HCT116 (cell line): ENCODE results near the gene CD99. TPM values are rescaled to one million over a fixed set of nuclear protein-coding genes. Genes with fewer than 3 reads are reported as not detected.

Experiments
- ATAC-seq: fragments of 200-7000 bp; cut with Tn5 transposase; 2 replicates; pipeline ENCODE4 v1.9.1; 2020; ENCODE audit warnings: mild to moderate bottlenecking, moderate library complexity
- BruUV-seq: library from RNA; stranded (reverse); fragments of 400-500 nt; replicated peaks from 2 replicates; lab custom pipeline; 2021; lab: Mats Ljungman, UMichigan
- CTCF ChIA-PET: fragments of 300-600 bp; sonication (Branson Sonifier 250); formaldehyde crosslinking; loops from one replicate; lab custom pipeline; 2021; ENCODE audit warnings: antibody characterized with exemption; lab: Charles Lee
- POLR2A ChIA-PET: fragments of 300-600, 350-600 bp; sonication (Branson Sonifier 250); formaldehyde crosslinking; loops from one replicate; lab custom pipeline; 2021; ENCODE audit warnings: antibody characterized with exemption; lab: Charles Lee
- RAD21 ChIA-PET, 2 experiments: fragments of 300-600 bp; sonication (Branson Sonifier 250); formaldehyde crosslinking; loops; one replicate each; lab custom pipeline; 2023; ENCODE audit warnings: low total read pairs in 2 of 2; ENCODE audit not compliant: uncharacterized antibody in 2 of 2, unreplicated experiment in 2 of 2, low non-redundant PET in 1 of 2; lab: Charles Lee
- DNase-seq: peaks from one replicate; pipeline ENCODE4 v3.0.0-alpha.2; 2010; ENCODE audit warnings: low read depth, low spot score
- H2AFZ ChIP-seq: fragments of 200-600 bp; shearing (Covaris generic), sonication (generic); 2 replicates; pipeline ENCODE4 v1.6.1; 2017; ENCODE audit warnings: low read depth, mixed run types, mixed read lengths, antibody characterized with exemption, low read length; ENCODE audit not compliant: poor library complexity, severe bottlenecking
- H3K27ac ChIP-seq: 2 replicates; pipeline ENCODE4 v1.5.1; 2012; ENCODE audit warnings: low read depth, low read length
- H3K27me3 ChIP-seq: fragments of 200-600 bp; sonication (generic); 2 replicates; pipeline ENCODE4 v1.6.1; 2016; ENCODE audit warnings: mixed run types, low read length, mixed read lengths; ENCODE audit not compliant: insufficient read depth
- H3K36me3 ChIP-seq, 2 experiments: fragments of 200-500 bp in 1 of 2; fragments of 200-600 bp in 1 of 2; sonication (Bioruptor generic) in 1 of 2; sonication (generic) in 1 of 2; 2 replicates each; pipeline versions ENCODE4 v1.5.1 to v1.6.1; 2014 to 2016; ENCODE audit warnings: low read length in 2 of 2, inconsistent platforms in 1 of 2, mixed read lengths in 1 of 2, mixed run types in 1 of 2; ENCODE audit not compliant: insufficient read depth in 2 of 2, control insufficient read depth in 1 of 2
- H3K4me1 ChIP-seq, 2 experiments: fragments of 200-600 bp in 1 of 2; sonication (generic) in 1 of 2; 2 replicates each; pipeline versions ENCODE4 v1.5.1 to v1.6.1; 2012 to 2017; ENCODE audit warnings: low read length in 2 of 2, inconsistent platforms in 1 of 2, mild to moderate bottlenecking in 1 of 2, mixed read lengths in 1 of 2, mixed run types in 1 of 2, moderate library complexity in 1 of 2; ENCODE audit not compliant: insufficient read depth in 2 of 2, control insufficient read depth in 1 of 2
- H3K4me2 ChIP-seq: fragments of 200-600 bp; sonication (generic); 2 replicates; pipeline ENCODE4 v1.6.1; 2017; ENCODE audit warnings: mixed run types, low read length, mixed read lengths
- H3K4me3 ChIP-seq, 2 experiments: fragments of 200-600 bp in 1 of 2; sonication (generic) in 1 of 2; replicated peaks in 1 of 2; 2 replicates each; pipeline ENCODE4 v1.5.1; 2011 to 2016; ENCODE audit warnings: low read length in 2 of 2, control low read depth in 1 of 2, low read depth in 1 of 2, mild to moderate bottlenecking in 1 of 2, mixed read lengths in 1 of 2, mixed run types in 1 of 2
- H3K79me2 ChIP-seq: fragments of 200-600 bp; sonication (generic); 2 replicates; pipeline ENCODE4 v1.6.1; 2017; ENCODE audit warnings: mild to moderate bottlenecking, mixed run types, low read length, moderate library complexity, mixed read lengths; ENCODE audit not compliant: insufficient read depth
- H3K9ac ChIP-seq: fragments of 200-600 bp; sonication (generic); 2 replicates; pipeline ENCODE4 v1.6.1; 2016; ENCODE audit warnings: low read length, mixed read lengths
- H3K9me2 ChIP-seq: fragments of 200-600 bp; sonication (generic), shearing (Covaris generic); 2 replicates; pipeline ENCODE4 v1.6.1; 2017; ENCODE audit warnings: mixed run types, mild to moderate bottlenecking, moderate library complexity; ENCODE audit not compliant: insufficient read depth
- H3K9me3 ChIP-seq, 2 experiments: fragments of 200-500 bp in 1 of 2; fragments of 200-600 bp in 1 of 2; sonication (Bioruptor generic) in 1 of 2; sonication (generic) in 1 of 2; 2 replicates each; pipeline ENCODE4 v1.6.1; 2014 to 2017; ENCODE audit warnings: low read length in 2 of 2, mixed read lengths in 2 of 2, inconsistent platforms in 1 of 2, low read depth in 1 of 2, mild to moderate bottlenecking in 1 of 2, mixed run types in 1 of 2, moderate library complexity in 1 of 2; ENCODE audit not compliant: control insufficient read depth in 1 of 2, insufficient read depth in 1 of 2
- H4K20me1 ChIP-seq: fragments of 200-600 bp; sonication (generic), shearing (Covaris generic); 2 replicates; pipeline ENCODE4 v1.6.1; 2017; ENCODE audit warnings: mixed run types, mild to moderate bottlenecking, moderate library complexity; ENCODE audit not compliant: insufficient read depth
- CEBPB ChIP-seq: IDR thresholded peaks from 2 replicates; pipeline ENCODE4 v1.6.1; 2012; ENCODE audit warnings: low read depth
- EGR1 ChIP-seq: IDR thresholded peaks from 2 replicates; pipeline ENCODE4 v1.6.1; 2012; ENCODE audit warnings: low read depth
- EZH2 ChIP-seq: fragments of 200-600 bp; sonication (generic); IDR thresholded peaks from 2 replicates; pipeline ENCODE4 v1.6.1; 2017; ENCODE audit warnings: antibody characterized with exemption, mixed run types
- EZH2phosphoT487 ChIP-seq: fragments of 200-600 bp; IDR thresholded peaks from 2 replicates; pipeline ENCODE4 v1.6.1; 2018; ENCODE audit warnings: antibody characterized with exemption, borderline replicate concordance
- FOSL1 ChIP-seq: IDR thresholded peaks from 2 replicates; pipeline ENCODE4 v1.6.1; 2012; ENCODE audit warnings: low read depth
- POLR2A ChIP-seq: IDR thresholded peaks from 2 replicates; pipeline ENCODE4 v1.7.0; 2011; ENCODE audit warnings: borderline replicate concordance; ENCODE audit not compliant: insufficient read depth, insufficient read length; ENCODE audit errors: extremely low read depth
- POLR2AphosphoS5 ChIP-seq: IDR thresholded peaks from 2 replicates; pipeline ENCODE4 v1.6.1; 2011; ENCODE audit warnings: mild to moderate bottlenecking, low read depth, low read length, moderate library complexity
- RAD21 ChIP-seq: IDR thresholded peaks from 2 replicates; pipeline ENCODE4 v1.6.1; 2012; ENCODE audit warnings: low read depth, mild to moderate bottlenecking
- REST ChIP-seq: IDR thresholded peaks from 2 replicates; pipeline ENCODE4 v1.6.1; 2012; ENCODE audit warnings: low read depth
- SIN3A ChIP-seq: IDR thresholded peaks from 2 replicates; pipeline ENCODE4 v1.6.1; 2012; ENCODE audit warnings: low read depth
- SP1 ChIP-seq: IDR thresholded peaks from 2 replicates; pipeline ENCODE4 v1.6.1; 2012; ENCODE audit warnings: low read depth
- SRF ChIP-seq: IDR thresholded peaks from 2 replicates; pipeline ENCODE4 v1.6.1; 2012; ENCODE audit warnings: low read depth
- TCF7L2 ChIP-seq: IDR thresholded peaks from 2 replicates; pipeline ENCODE4 v1.7.0; 2011; ENCODE audit warnings: borderline replicate concordance, inconsistent platforms; ENCODE audit not compliant: insufficient read depth, insufficient read length; ENCODE audit errors: extremely low read depth
- ZFX ChIP-seq: fragments of 450-650 bp; IDR thresholded peaks from 2 replicates; pipeline ENCODE4 v1.6.1; 2017
- intact Hi-C: fragments of 100-400 bp; cut with micrococcal nuclease; formaldehyde crosslinking; loops from 2 replicates; pipeline ENCODE4 v1.10.0; 2022
- total RNA-seq: library from RNA; stranded (reverse); gene quantifications from one replicate; pipeline ENCODE4 v1.2.1, GENCODE V29; 2021; ENCODE audit not compliant: unreplicated experiment

The CD99 gene
- total RNA-seq, 1 experiment from 2014 or later: 59.6 TPM

- no peak overlapping the region for H3K27ac ChIP-seq
- H4K20me1 ChIP-seq: no peaks in the 10 kb centered on the region
- DNase-seq: no peak
- no peak overlapping the region for H2AFZ ChIP-seq
- no peak overlapping the region for H3K4me2 ChIP-seq
- no peak overlapping the region for H3K9ac ChIP-seq
- intact Hi-C loops: no loop called here
- no peaks in the 10 kb centered on the region for H3K27me3 ChIP-seq
- peaks cover 7 to 25% of the 10 kb centered on the region in 2 experiments; a peak in 3 of 4 replicates for H3K4me1 ChIP-seq
- H3K4me3 ChIP-seq: no peak overlapping the region
- BruUV-seq: no TSS peak
- no peaks in the 10 kb centered on the region for H3K9me2 ChIP-seq
- TF ChIP-seq SRF: no peak
- no peak for TF ChIP-seq SIN3A
- TF ChIP-seq POLR2AphosphoS5: no peak
- TF ChIP-seq TCF7L2: no peak
- no peak for TF ChIP-seq POLR2A
- no peak for TF ChIP-seq ZFX
- TF ChIP-seq CEBPB: no peak
- no peak for TF ChIP-seq FOSL1
- no peak for TF ChIP-seq RAD21
- TF ChIP-seq EZH2: no peak
- TF ChIP-seq EZH2phosphoT487: no peak
- TF ChIP-seq REST: no peak
- TF ChIP-seq SP1: no peak
- no peak for TF ChIP-seq EGR1
- TF ChIP-seq, all 23 proteins: peak for 0
- ATAC-seq: no peak
- H3K9me3 ChIP-seq: no peaks in the 10 kb centered on the region
- RAD21 ChIA-PET: no interaction called here
- POLR2A ChIA-PET: no interaction called here
- peaks cover 15% of the 10 kb centered on the region; the same call in 1 of the 2 replicates for H3K79me2 ChIP-seq
- CTCF ChIA-PET: no interaction called here
- no peaks in the 10 kb centered on the region for H3K36me3 ChIP-seq
These were observed 22.1 kb downstream of the CD99 start for GRCh38 chrX:2712890-2713840.
